H1 (cell line): ENCODE results near the gene UTRN. TPM values are rescaled to one million over a fixed set of nuclear protein-coding genes. Genes with fewer than 3 reads are reported as not detected.

Experiments used
- CTCF ChIA-PET: fragments of 300-600 bp; sonication (Branson Sonifier 250); formaldehyde crosslinking; loops from one replicate; lab custom pipeline; 2021; ENCODE audit not compliant: partially characterized antibody; lab: Charles Lee
- POLR2A ChIA-PET: fragments of 300-600 bp; sonication (Branson Sonifier 250); formaldehyde crosslinking; loops from one replicate; lab custom pipeline; 2021; ENCODE audit warnings: inconsistent platforms; ENCODE audit not compliant: partially characterized antibody; lab: Charles Lee
- DNase-seq, 2 experiments: peaks; one replicate each; pipeline versions ENCODE4 v3.0.0 to v3.0.0-alpha.2; 2010 to 2022; ENCODE audit warnings: low spot score in 2 of 2, low read depth in 1 of 2, mixed read lengths in 1 of 2
- FAIRE-seq: peaks from 2 replicates; lab custom pipeline; 2011; peaks lifted over from hg19 to GRCh38; lab: Jason Lieb, UNC
- H2AFZ ChIP-seq: 2 replicates; pipeline ENCODE4 v1.8.1; 2012; ENCODE audit warnings: low read length, inconsistent platforms
- H2AK5ac ChIP-seq: 2 replicates; pipeline ENCODE4 v1.6.1; 2013; ENCODE audit warnings: low read depth, low read length
- H2BK120ac ChIP-seq: replicated peaks from 2 replicates; pipeline ENCODE3; 2013; ENCODE audit warnings: low read depth, low read length, inconsistent platforms
- H2BK12ac ChIP-seq: 2 replicates; pipeline ENCODE4 v1.6.1; 2013; ENCODE audit warnings: low read depth, low read length
- H2BK15ac ChIP-seq: 2 replicates; pipeline ENCODE4 v1.6.1; 2013; ENCODE audit warnings: low read length
- H2BK20ac ChIP-seq: 2 replicates; pipeline ENCODE4 v1.6.1; 2013; ENCODE audit warnings: low read length
- H2BK5ac ChIP-seq: 2 replicates; pipeline ENCODE4 v1.6.1; 2013; ENCODE audit warnings: low read depth, low read length
- H3K14ac ChIP-seq: 2 replicates; pipeline ENCODE4 v1.6.1; 2013; ENCODE audit warnings: inconsistent platforms; ENCODE audit not compliant: insufficient read length
- H3K18ac ChIP-seq: 2 replicates; pipeline ENCODE4 v1.6.1; 2013; ENCODE audit warnings: low read length; ENCODE audit errors: extremely low read depth
- H3K23ac ChIP-seq: 2 replicates; pipeline ENCODE4 v1.6.1; 2013; ENCODE audit warnings: inconsistent platforms; ENCODE audit not compliant: insufficient read length
- H3K23me2 ChIP-seq: 2 replicates; pipeline ENCODE4 v1.6.1; 2013; ENCODE audit warnings: low read depth, low read length
- H3K27ac ChIP-seq: 2 replicates; pipeline ENCODE4 v1.6.1; 2011; ENCODE audit warnings: low read depth, low read length, inconsistent platforms
- H3K27me3 ChIP-seq, 4 experiments: replicated peaks in 1 of 4; 1 replicate in 1 of 4; 2 replicates in 3 of 4; pipeline versions ENCODE4 v1.6.1 to v1.8.1; 2011 to 2013; ENCODE audit warnings: low read length in 3 of 4, mild to moderate bottlenecking in 3 of 4, inconsistent platforms in 2 of 4, mixed read lengths in 2 of 4, moderate library complexity in 1 of 4; ENCODE audit not compliant: control insufficient read depth in 3 of 4, insufficient read depth in 3 of 4; ENCODE audit errors: extremely low read depth in 1 of 4
- H3K36me3 ChIP-seq, 4 experiments: 2 replicates each; pipeline versions ENCODE4 v1.6.1 to v1.8.1; 2011 to 2013; ENCODE audit warnings: mild to moderate bottlenecking in 4 of 4, low read length in 3 of 4, moderate library complexity in 2 of 4, control low read depth in 1 of 4, inconsistent platforms in 1 of 4; ENCODE audit not compliant: insufficient read depth in 4 of 4, control insufficient read depth in 2 of 4
- H3K4ac ChIP-seq: replicated peaks from 2 replicates; pipeline ENCODE3; 2013; ENCODE audit warnings: low read length, low read depth, mixed read lengths, inconsistent platforms; ENCODE audit not compliant: insufficient read length
- H3K4me1 ChIP-seq, 4 experiments: replicated peaks in 1 of 4; 1 replicate in 1 of 4; 2 replicates in 3 of 4; pipeline versions ENCODE4 v1.6.1 to v1.8.1; 2011 to 2013; ENCODE audit warnings: low read length in 3 of 4, inconsistent platforms in 2 of 4, mixed read lengths in 1 of 4; ENCODE audit not compliant: insufficient read depth in 4 of 4, control insufficient read depth in 3 of 4
- H3K4me2 ChIP-seq, 2 experiments: 2 replicates each; pipeline versions ENCODE4 v1.6.1 to v1.8.1; 2011 to 2013; ENCODE audit warnings: low read depth in 2 of 2, low read length in 2 of 2, control low read depth in 1 of 2, inconsistent platforms in 1 of 2, mild to moderate bottlenecking in 1 of 2; ENCODE audit not compliant: insufficient read depth in 1 of 2
- H3K4me3 ChIP-seq, 4 experiments: fragments of 200-600, 300-600 bp in 1 of 4; sonication (generic), shearing (Covaris generic), sonication (Bioruptor Twin) in 1 of 4; 2 replicates each; pipeline versions ENCODE4 v1.5.1 to v1.8.1; 2011 to 2016; ENCODE audit warnings: low read length in 4 of 4, low read depth in 3 of 4, control low read depth in 2 of 4, inconsistent platforms in 2 of 4, mild to moderate bottlenecking in 2 of 4, mixed read lengths in 1 of 4, moderate library complexity in 1 of 4; ENCODE audit not compliant: insufficient read depth in 2 of 4; ENCODE audit errors: extremely low read depth in 1 of 4
- H3K56ac ChIP-seq: replicated peaks from 2 replicates; pipeline ENCODE3; 2013; ENCODE audit warnings: low read depth, mild to moderate bottlenecking, mixed read lengths, low read length, inconsistent platforms; ENCODE audit not compliant: insufficient read length
- H3K79me1 ChIP-seq: 2 replicates; pipeline ENCODE4 v1.6.1; 2013; ENCODE audit warnings: low read depth, low read length, control low read depth
- H3K79me2 ChIP-seq, 2 experiments: 2 replicates each; pipeline versions ENCODE4 v1.6.1 to v1.8.1; 2012 to 2013; ENCODE audit warnings: low read length in 2 of 2, mild to moderate bottlenecking in 2 of 2, inconsistent platforms in 1 of 2; ENCODE audit not compliant: insufficient read depth in 2 of 2, control insufficient read depth in 1 of 2
- H3K9ac ChIP-seq, 4 experiments: replicated peaks in 1 of 4; 1 replicate in 1 of 4; 2 replicates in 3 of 4; pipeline versions ENCODE4 v1.6.1 to v1.8.1; 2011 to 2013; ENCODE audit warnings: low read depth in 3 of 4, low read length in 3 of 4, control low read depth in 2 of 4, mild to moderate bottlenecking in 2 of 4, moderate library complexity in 2 of 4, inconsistent platforms in 1 of 4; ENCODE audit errors: extremely low read depth in 1 of 4
- H3K9me3 ChIP-seq, 2 experiments: 2 replicates each; pipeline versions ENCODE4 v1.6.1 to v1.8.1; 2012 to 2013; ENCODE audit warnings: mild to moderate bottlenecking in 2 of 2, moderate library complexity in 2 of 2, control low read depth in 1 of 2, inconsistent platforms in 1 of 2, low read depth in 1 of 2, low read length in 1 of 2, mixed read lengths in 1 of 2; ENCODE audit not compliant: insufficient read depth in 2 of 2
- H4K20me1 ChIP-seq, 2 experiments: replicated peaks in 1 of 2; 2 replicates each; pipeline versions ENCODE3 to v1.8.1; 2011 to 2013; ENCODE audit warnings: inconsistent platforms in 2 of 2, low read length in 2 of 2, mild to moderate bottlenecking in 1 of 2; ENCODE audit not compliant: insufficient read depth in 2 of 2, control insufficient read depth in 1 of 2
- H4K5ac ChIP-seq: 2 replicates; pipeline ENCODE4 v1.6.1; 2013; ENCODE audit warnings: low read length, low read depth, mixed read lengths, inconsistent platforms; ENCODE audit not compliant: insufficient read length
- H4K8ac ChIP-seq: 2 replicates; pipeline ENCODE4 v1.8.0; 2013; ENCODE audit warnings: mild to moderate bottlenecking, moderate library complexity, low read length, inconsistent platforms; ENCODE audit not compliant: insufficient read depth; ENCODE audit errors: extremely low read depth
- H4K91ac ChIP-seq: replicated peaks from 2 replicates; pipeline ENCODE3; 2013; ENCODE audit warnings: low read length, mixed read lengths, inconsistent platforms; ENCODE audit not compliant: insufficient read length
- CBX8 ChIP-seq: fragments of 300-800, 300-1000 bp; sonication (generic); IDR thresholded peaks from 2 replicates; pipeline ENCODE4 v1.7.1; 2016; ENCODE audit warnings: low read depth, low read length, borderline replicate concordance
- TEAD4 ChIP-seq: IDR thresholded peaks from 2 replicates; pipeline ENCODE4 v1.6.1; 2012; ENCODE audit warnings: low read depth, low read length, inconsistent platforms, mixed read lengths
- WGBS, 2 experiments: shearing (Covaris generic) in 1 of 2; methylation state at CpG; one replicate each; pipeline versions ENCODE4 v1.1.6 to v1.1.7; 2013 to 2015; ENCODE audit warnings: low lambda C conversion rate in 2 of 2, mixed read lengths in 2 of 2, inconsistent platforms in 1 of 2, low coverage in 1 of 2, missing lambda C conversion rate in 1 of 2; ENCODE audit not compliant: insufficient replicate concordance in 2 of 2, insufficient coverage in 1 of 2, insufficient read length in 1 of 2; ENCODE audit errors: extremely low coverage in 1 of 2, missing lambda C conversion rate in 1 of 2; 5-methylcytosine and 5-hydroxymethylcytosine counted together
- polyA plus RNA-seq, 7 experiments: library from polyadenylated mRNA; depleted of rRNA in 3 of 7; stranded (reverse) in 5 of 7; unstranded in 2 of 7; fragments of >200 nt in 5 of 7; fragments of 200-250 nt in 2 of 7; gene quantifications; 1 replicate in 5 of 7; 2 replicates in 1 of 7; 4 replicates in 1 of 7; pipeline versions ENCODE4 v1.2.1 to v1.2.3, GENCODE V29; 2011 to 2013; ENCODE audit warnings: missing spikeins in 2 of 7, mixed read lengths in 2 of 7
- total RNA-seq: library from RNA; stranded (reverse); fragmentation: NEBNext Ultra II Directional; extraction: Animal tissue kit (Norgen Biotek cat#: 25700); gene quantifications from 2 replicates; pipeline ENCODE4 v1.2.1, GENCODE V29; 2021

UTRN gene
- total and polyA plus RNA-seq, 2 of the 8 experiments (the other 6 are each of a cell fraction or from before 2014, with no cell fraction given): 25.0 to 112 TPM

DNA sequence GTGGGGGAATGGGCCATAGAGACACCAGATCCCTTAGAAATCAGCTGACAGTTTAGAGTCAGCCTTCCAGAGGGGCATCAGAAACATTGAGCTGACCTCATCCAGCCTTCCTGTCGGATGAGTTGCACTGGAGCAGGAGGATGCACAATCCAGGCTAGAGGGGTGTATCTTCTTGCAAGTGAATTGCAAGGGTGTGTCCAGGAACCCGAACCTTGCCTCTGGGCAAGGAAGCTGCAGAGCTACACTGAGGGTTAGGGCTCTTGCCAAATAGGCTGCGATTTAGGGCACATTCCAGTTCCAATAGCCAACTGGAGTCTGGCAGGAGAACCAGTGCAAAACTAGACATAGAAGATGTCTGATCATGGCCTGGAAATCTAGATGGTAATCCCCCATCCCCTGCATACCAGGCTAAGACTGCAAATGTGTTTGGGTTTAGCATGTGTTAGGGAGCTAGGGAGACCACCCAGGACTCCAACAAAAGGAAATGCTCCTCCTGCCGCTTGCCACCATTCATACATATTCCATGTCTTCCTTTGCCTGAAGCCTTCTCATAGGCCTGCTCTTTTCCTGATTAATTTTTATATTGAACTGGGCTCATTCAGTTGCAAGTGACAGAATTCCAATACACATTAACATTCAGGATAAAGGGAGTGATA, 6.3 kb upstream of the UTRN start:
- H3K79me2 ChIP-seq: no peaks in the 10 kb centered on the region
- H2BK120ac ChIP-seq: no peak overlapping the region
- TF ChIP-seq TEAD4 (peak; percentile 49; the same call in 1 of the 2 replicates), CBX8 (no peak)
- H3K9ac ChIP-seq: no peak overlapping the region
- no peak overlapping the region for H3K23ac ChIP-seq
- H3K18ac ChIP-seq: peak overlapping the region; percentile 49; the same call in 1 of the 2 replicates
- FAIRE-seq (no peak), DNase-seq (no peak)
- H2BK12ac ChIP-seq: peak overlapping the region; percentile 40; the same call in 1 of the 2 replicates
- peak overlapping the region; percentile 48 for H2BK20ac ChIP-seq
- no peaks in the 10 kb centered on the region for H3K27me3 ChIP-seq
- H3K27ac ChIP-seq: no peak overlapping the region
- H3K4ac ChIP-seq: no peak overlapping the region
- H4K20me1 ChIP-seq: no peaks in the 10 kb centered on the region
- H3K4me1 ChIP-seq: peaks cover 4 to 15% (median 8%) of the 10 kb centered on the region in 4 experiments; a peak in 6 of 7 replicates
- no peaks in the 10 kb centered on the region for H3K9me3 ChIP-seq
- WGBS, 2 experiments: 78% methylated on average over 4 of the region's 4 CpGs; no CpG with 5 or more reads in 1 of the 2 experiments
- H2BK5ac ChIP-seq: peak overlapping the region; percentile 35; the same call in 1 of the 2 replicates
- no peak overlapping the region for H4K5ac ChIP-seq
- H2BK15ac ChIP-seq: peak overlapping the region; percentile 36; the same call in 1 of the 2 replicates
- H4K91ac ChIP-seq: no peak overlapping the region
- no peak overlapping the region for H3K4me3 ChIP-seq
- no peaks in the 10 kb centered on the region for H3K79me1 ChIP-seq
- H2AK5ac ChIP-seq: no peak overlapping the region
- peak overlapping the region; percentile 35 to 51; a peak in 3 of 4 replicates for H3K4me2 ChIP-seq
- no peak overlapping the region for H4K8ac ChIP-seq
- H3K14ac ChIP-seq: no peak overlapping the region
- H3K56ac ChIP-seq: no peak overlapping the region
- H3K36me3 ChIP-seq: no peaks in the 10 kb centered on the region
- POLR2A ChIA-PET: no interaction called here
- 0 out of 2 replicates have a peak, but pooled peaks cover 2% of the 10 kb centered on the region for H3K23me2 ChIP-seq
- H2AFZ ChIP-seq: no peak overlapping the region
- CTCF ChIA-PET: interaction anchor here (1.1 to 3.4 kb wide), 3 partner anchors 10 to 84 kb away, joined by 3 to 12 read pairs (median 7); no protein-coding TSS in a partner anchor
